ENCODE measurements around the gene CRYBG1.

DNA sequence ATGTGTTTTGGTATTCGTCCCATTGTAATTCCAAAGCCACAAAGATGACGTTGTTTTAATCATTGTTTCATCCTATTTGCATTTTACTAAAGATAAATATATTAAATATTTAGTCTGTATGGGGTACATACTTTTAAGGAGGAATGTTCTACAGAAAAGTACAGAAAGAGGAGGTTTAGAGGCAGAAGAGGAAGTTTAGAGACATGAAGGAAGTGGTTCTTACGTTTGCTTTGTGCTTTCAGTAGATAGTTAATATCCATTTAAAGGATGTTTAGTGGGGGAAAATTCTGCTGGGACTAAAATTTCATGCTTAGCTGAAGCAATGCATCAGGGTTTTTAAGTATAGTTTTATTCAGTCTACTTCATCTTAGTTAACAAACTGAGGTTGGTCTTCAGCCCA, 116.6 kb downstream of the CRYBG1 start:
- TF ChIP-seq, protein P1, sequence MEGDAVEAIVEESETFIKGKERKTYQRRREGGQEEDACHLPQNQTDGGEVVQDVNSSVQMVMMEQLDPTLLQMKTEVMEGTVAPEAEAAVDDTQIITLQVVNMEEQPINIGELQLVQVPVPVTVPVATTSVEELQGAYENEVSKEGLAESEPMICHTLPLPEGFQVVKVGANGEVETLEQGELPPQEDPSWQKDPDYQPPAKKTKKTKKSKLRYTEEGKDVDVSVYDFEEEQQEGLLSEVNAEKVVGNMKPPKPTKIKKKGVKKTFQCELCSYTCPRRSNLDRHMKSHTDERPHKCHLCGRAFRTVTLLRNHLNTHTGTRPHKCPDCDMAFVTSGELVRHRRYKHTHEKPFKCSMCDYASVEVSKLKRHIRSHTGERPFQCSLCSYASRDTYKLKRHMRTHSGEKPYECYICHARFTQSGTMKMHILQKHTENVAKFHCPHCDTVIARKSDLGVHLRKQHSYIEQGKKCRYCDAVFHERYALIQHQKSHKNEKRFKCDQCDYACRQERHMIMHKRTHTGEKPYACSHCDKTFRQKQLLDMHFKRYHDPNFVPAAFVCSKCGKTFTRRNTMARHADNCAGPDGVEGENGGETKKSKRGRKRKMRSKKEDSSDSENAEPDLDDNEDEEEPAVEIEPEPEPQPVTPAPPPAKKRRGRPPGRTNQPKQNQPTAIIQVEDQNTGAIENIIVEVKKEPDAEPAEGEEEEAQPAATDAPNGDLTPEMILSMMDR (IDR thresholded peaks at IDR 0.05): no peak
- TF ChIP-seq POLR2A (IDR thresholded peaks at IDR 0.05): no peak
